ENCODE measurements around the gene CYB5R4. TPM values are rescaled to one million over a fixed set of nuclear protein-coding genes. Genes with fewer than 3 reads are reported as not detected.
"Not testable (repeated sequence)": the region's sequence is repeated elsewhere in the genome, so short reads cannot be mapped to it uniquely, and the experiment has no call there.

CYB5R4 gene
- total RNA-seq, 1 experiment from 2014 or later = 12.5 TPM

DNA sequence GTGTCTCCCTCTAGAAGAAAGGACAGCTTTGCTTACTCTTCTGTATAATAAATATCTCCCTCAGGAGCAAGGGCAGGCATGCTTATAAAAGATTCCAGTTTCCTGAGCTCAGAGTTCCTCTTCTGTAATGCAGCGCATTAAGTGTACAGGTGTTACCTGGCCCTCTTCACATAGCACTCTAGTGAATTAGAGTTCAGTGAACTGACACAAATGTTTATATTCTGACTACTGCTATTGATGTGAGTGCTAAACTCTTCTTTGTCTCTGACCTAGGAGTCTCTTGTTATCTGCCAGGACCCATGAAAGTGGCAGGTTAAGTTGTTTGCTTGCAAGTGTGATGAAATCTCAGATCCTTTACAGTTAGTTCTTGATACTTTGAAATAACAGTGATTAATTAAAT is 33.5 kb downstream of the CYB5R4 start:
- ATAC-seq (no peak), DNase-seq (ENCODE audit: low spot score) (no peak)
- Mint-ChIP-seq H3K9me3 (peaks cover 25% of the 10 kb centered on the region), H3K4me1 (peaks cover 16% of the 10 kb centered on the region), H3K27ac (no peak overlapping the region), H3K27me3 (ENCODE audit: low read depth) (no peaks in the 10 kb centered on the region), H3K36me3 (peaks cover 13% of the 10 kb centered on the region), H3K4me3 (no peak overlapping the region)
- CTCF ChIA-PET = no interaction called here
- POLR2A ChIA-PET = no interaction called here
- TF ChIP-seq, protein P1, sequence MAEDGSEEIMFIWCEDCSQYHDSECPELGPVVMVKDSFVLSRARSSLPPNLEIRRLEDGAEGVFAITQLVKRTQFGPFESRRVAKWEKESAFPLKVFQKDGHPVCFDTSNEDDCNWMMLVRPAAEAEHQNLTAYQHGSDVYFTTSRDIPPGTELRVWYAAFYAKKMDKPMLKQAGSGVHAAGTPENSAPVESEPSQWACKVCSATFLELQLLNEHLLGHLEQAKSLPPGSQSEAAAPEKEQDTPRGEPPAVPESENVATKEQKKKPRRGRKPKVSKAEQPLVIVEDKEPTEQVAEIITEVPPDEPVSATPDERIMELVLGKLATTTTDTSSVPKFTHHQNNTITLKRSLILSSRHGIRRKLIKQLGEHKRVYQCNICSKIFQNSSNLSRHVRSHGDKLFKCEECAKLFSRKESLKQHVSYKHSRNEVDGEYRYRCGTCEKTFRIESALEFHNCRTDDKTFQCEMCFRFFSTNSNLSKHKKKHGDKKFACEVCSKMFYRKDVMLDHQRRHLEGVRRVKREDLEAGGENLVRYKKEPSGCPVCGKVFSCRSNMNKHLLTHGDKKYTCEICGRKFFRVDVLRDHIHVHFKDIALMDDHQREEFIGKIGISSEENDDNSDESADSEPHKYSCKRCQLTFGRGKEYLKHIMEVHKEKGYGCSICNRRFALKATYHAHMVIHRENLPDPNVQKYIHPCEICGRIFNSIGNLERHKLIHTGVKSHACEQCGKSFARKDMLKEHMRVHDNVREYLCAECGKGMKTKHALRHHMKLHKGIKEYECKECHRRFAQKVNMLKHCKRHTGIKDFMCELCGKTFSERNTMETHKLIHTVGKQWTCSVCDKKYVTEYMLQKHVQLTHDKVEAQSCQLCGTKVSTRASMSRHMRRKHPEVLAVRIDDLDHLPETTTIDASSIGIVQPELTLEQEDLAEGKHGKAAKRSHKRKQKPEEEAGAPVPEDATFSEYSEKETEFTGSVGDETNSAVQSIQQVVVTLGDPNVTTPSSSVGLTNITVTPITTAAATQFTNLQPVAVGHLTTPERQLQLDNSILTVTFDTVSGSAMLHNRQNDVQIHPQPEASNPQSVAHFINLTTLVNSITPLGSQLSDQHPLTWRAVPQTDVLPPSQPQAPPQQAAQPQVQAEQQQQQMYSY (CRISPR knock-in tag; IDR thresholded peaks at IDR 0.05) = no peak
- TF ChIP-seq GTF2I (CRISPR knock-in tag; conservative IDR thresholded peaks at IDR 0.05) = no peak
- TF ChIP-seq SMAD4 (CRISPR knock-in tag; IDR thresholded peaks at IDR 0.05) = no peak
- no peak for TF ChIP-seq ZNF219 (CRISPR knock-in tag; IDR thresholded peaks at IDR 0.05; ENCODE audit: borderline replicate concordance)
- TF ChIP-seq, protein P2, sequence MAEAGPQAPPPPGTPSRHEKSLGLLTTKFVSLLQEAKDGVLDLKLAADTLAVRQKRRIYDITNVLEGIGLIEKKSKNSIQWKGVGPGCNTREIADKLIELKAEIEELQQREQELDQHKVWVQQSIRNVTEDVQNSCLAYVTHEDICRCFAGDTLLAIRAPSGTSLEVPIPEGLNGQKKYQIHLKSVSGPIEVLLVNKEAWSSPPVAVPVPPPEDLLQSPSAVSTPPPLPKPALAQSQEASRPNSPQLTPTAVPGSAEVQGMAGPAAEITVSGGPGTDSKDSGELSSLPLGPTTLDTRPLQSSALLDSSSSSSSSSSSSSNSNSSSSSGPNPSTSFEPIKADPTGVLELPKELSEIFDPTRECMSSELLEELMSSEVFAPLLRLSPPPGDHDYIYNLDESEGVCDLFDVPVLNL (CRISPR knock-in tag; IDR thresholded peaks at IDR 0.05; ENCODE audit: borderline replicate concordance, low read depth) = no peak
- TF ChIP-seq ZNF671 (CRISPR knock-in tag; IDR thresholded peaks at IDR 0.05) = no peak
- TF ChIP-seq MXD4 (CRISPR knock-in tag; IDR thresholded peaks at IDR 0.05; ENCODE audit: borderline replicate concordance) = no peak
- TF ChIP-seq ZNF263 (CRISPR knock-in tag; IDR thresholded peaks at IDR 0.05; ENCODE audit: low read depth) = no peak
- TF ChIP-seq, protein P3, sequence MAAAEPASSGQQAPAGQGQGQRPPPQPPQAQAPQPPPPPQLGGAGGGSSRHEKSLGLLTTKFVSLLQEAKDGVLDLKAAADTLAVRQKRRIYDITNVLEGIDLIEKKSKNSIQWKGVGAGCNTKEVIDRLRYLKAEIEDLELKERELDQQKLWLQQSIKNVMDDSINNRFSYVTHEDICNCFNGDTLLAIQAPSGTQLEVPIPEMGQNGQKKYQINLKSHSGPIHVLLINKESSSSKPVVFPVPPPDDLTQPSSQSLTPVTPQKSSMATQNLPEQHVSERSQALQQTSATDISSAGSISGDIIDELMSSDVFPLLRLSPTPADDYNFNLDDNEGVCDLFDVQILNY (CRISPR knock-in tag; IDR thresholded peaks at IDR 0.05) = no peak
- TF ChIP-seq ZNF423 (CRISPR knock-in tag; IDR thresholded peaks at IDR 0.05) = no peak

DNA sequence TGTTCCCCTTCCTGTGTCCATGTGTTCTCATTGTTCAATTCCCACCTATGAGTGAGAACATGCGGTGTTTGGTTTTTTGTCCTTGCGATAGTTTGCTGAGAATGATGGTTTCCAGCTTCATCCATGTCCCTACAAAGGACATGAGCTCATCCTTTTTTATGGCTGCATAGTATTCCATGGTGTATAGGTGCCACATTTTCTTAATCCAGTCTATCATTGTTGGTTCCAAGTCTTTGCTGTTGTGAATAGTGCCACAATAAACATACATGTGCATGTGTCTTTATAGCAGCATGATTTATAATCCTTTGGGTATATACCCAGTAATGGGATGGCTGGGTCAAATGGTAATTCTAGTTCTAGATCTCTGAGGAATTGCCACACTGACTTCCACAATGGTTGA is 37.6 kb downstream of the CYB5R4 start:
- peaks cover 22% of the 10 kb centered on the region for H3K9me3 Mint-ChIP-seq
- POLR2A ChIA-PET; H3K4me3 Mint-ChIP-seq; H3K27ac Mint-ChIP-seq; ATAC-seq; CTCF ChIA-PET; DNase-seq (ENCODE audit: low spot score); H3K27me3 Mint-ChIP-seq (ENCODE audit: low read depth): not testable (repeated sequence)
- peaks cover 16% of the 10 kb centered on the region for H3K4me1 Mint-ChIP-seq
- peaks cover 10% of the 10 kb centered on the region for H3K36me3 Mint-ChIP-seq

DNA sequence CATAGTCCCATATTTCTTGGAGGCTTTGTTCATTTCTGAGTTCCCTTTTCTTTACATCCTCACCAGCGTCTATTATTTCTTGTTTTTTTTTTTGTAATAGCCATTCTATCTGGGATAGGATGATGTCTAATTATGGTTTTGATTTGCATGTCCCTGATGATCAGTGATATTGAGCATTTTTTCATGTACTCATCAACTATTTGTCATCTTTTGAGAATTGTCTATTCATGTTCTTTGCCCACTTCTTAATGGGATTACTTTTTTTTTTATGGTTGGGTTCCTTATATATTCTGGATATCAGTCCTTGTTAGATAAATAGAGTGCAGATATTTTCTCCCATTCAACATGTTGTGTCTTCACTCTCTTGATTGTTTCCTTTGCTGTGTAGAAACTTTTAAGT is 42.1 kb downstream of the CYB5R4 start:
- TF ChIP-seq CREM (CRISPR knock-in tag; IDR thresholded peaks at IDR 0.05) (no peak), NR3C1 (CRISPR knock-in tag; conservative IDR thresholded peaks at IDR 0.05; ENCODE audit: low read depth) (no peak), MXD4 (CRISPR knock-in tag; IDR thresholded peaks at IDR 0.05; ENCODE audit: borderline replicate concordance) (no peak), ELF4 (CRISPR knock-in tag; IDR thresholded peaks at IDR 0.05; ENCODE audit: low read depth) (no peak)
- TF ChIP-seq, protein P4, sequence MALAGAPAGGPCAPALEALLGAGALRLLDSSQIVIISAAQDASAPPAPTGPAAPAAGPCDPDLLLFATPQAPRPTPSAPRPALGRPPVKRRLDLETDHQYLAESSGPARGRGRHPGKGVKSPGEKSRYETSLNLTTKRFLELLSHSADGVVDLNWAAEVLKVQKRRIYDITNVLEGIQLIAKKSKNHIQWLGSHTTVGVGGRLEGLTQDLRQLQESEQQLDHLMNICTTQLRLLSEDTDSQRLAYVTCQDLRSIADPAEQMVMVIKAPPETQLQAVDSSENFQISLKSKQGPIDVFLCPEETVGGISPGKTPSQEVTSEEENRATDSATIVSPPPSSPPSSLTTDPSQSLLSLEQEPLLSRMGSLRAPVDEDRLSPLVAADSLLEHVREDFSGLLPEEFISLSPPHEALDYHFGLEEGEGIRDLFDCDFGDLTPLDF (CRISPR knock-in tag; IDR thresholded peaks at IDR 0.05) = no peak
- H3K4me3 Mint-ChIP-seq = no peak overlapping the region
- CTCF ChIA-PET = interaction anchor here (0.7 kb wide), 1 partner anchor 80 kb away, joined by 3 read pairs; no protein-coding TSS in a partner anchor
- DNase-seq (ENCODE audit: low spot score) = no peak
- H3K36me3 Mint-ChIP-seq = peaks cover 13% of the 10 kb centered on the region
- no peaks in the 10 kb centered on the region; the same call in 1 of the 2 replicates for H3K27me3 Mint-ChIP-seq (ENCODE audit: low read depth)
- H3K27ac Mint-ChIP-seq = no peak overlapping the region
- H3K4me1 Mint-ChIP-seq = no peaks in the 10 kb centered on the region
- H3K9me3 Mint-ChIP-seq = peaks cover 21% of the 10 kb centered on the region
- no peak for ATAC-seq
- POLR2A ChIA-PET = no interaction called here
